Hepatocyte (in vitro differentiated cells): Measurements from ENCODE around the gene TBC1D2.

ENCODE experiments used
- EZH2 ChIP-seq: fragments of 200-600 bp; sonication (generic); IDR thresholded peaks from 2 replicates; pipeline ENCODE4 v1.6.1; 2016; ENCODE audit warnings: antibody characterized with exemption, mild to moderate bottlenecking, borderline replicate concordance
- EZH2phosphoT487 ChIP-seq: fragments of 200-600 bp; sonication (generic); IDR thresholded peaks from one replicate; pipeline ENCODE4 v1.6.1; 2018; ENCODE audit warnings: antibody characterized with exemption, mild to moderate bottlenecking, low read depth, moderate library complexity; ENCODE audit not compliant: unreplicated experiment, severe bottlenecking
- TF ChIP-seq, protein P1 (sequence below): fragments of 200-600 bp; sonication (generic); IDR thresholded peaks from 2 replicates; pipeline ENCODE4 v1.5.1; 2016; ENCODE audit warnings: antibody characterized with exemption, mild to moderate bottlenecking; ENCODE audit not compliant: poor library complexity

DNA sequence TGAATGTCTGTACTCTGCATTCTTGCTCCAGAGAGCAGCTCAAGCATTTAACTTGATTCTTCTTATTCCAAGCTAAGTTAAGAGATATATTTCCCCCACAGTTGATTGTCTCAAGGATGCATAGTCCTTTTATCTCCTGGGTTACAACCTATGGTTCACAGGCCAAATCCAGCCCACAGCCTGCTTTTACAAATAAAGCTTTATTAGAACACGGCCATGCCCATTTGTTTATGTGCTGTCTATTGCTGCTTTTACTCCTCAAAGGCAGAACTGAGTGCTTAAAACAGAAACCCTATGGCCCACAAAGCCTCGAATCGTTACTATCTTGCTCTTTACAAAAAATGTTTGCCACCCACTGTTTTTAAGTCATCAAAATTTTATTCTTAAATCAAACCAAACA is 25.8 kb downstream of the TBC1D2 start:
- TF ChIP-seq, protein P1, sequence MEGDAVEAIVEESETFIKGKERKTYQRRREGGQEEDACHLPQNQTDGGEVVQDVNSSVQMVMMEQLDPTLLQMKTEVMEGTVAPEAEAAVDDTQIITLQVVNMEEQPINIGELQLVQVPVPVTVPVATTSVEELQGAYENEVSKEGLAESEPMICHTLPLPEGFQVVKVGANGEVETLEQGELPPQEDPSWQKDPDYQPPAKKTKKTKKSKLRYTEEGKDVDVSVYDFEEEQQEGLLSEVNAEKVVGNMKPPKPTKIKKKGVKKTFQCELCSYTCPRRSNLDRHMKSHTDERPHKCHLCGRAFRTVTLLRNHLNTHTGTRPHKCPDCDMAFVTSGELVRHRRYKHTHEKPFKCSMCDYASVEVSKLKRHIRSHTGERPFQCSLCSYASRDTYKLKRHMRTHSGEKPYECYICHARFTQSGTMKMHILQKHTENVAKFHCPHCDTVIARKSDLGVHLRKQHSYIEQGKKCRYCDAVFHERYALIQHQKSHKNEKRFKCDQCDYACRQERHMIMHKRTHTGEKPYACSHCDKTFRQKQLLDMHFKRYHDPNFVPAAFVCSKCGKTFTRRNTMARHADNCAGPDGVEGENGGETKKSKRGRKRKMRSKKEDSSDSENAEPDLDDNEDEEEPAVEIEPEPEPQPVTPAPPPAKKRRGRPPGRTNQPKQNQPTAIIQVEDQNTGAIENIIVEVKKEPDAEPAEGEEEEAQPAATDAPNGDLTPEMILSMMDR = no peak
- TF ChIP-seq EZH2 = no peak
- no peak for TF ChIP-seq EZH2phosphoT487
